ENCODE results near the gene GGCX. TPM values are rescaled to one million over a fixed set of nuclear protein-coding genes. Genes with fewer than 3 reads are reported as not detected.
"Not testable (repeated sequence)": the region's sequence is repeated elsewhere in the genome, so short reads cannot be mapped to it uniquely, and the experiment has no call there.

GGCX gene
- total RNA-seq, 1 experiment from 2014 or later, result 47.0 TPM

DNA sequence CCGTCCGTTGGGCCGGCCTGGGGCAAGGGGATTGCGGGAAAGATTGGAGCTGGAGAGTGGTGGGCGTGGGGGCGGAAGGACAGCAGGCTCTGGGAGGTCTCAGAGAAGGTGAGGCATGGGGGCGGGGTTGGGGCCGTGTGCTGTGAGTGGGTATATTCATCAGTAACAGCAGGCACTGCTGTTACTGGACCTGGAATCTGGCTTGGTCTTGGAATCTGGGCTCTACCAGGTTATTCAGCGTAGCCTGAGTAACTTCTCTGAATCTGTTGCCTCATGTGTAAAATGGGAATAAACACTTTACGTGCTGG is 34.7 kb upstream of the GGCX start:
- H3K4me1 ChIP-seq (ENCODE audit: low read length), result peaks cover 34% of the 10 kb centered on the region
- peaks cover 12% of the 10 kb centered on the region; the same call in 1 of the 2 replicates for H3K36me3 ChIP-seq (ENCODE audit: insufficient read depth, low read length)
- 0 out of 2 replicates have a peak overlapping the region, but pooled peaks have one; percentile 11 for H2AFZ ChIP-seq (ENCODE audit: low read length)
- H3K9me3 ChIP-seq (ENCODE audit: low read length), result no peaks in the 10 kb centered on the region
- peaks cover 14% of the 10 kb centered on the region; the same call in 1 of the 2 replicates for H4K20me1 ChIP-seq (ENCODE audit: insufficient read depth, low read depth, low read length)
- peak overlapping the region; percentile 90 for H3K9ac ChIP-seq (ENCODE audit: low read length)
- no peaks in the 10 kb centered on the region for H3K27me3 ChIP-seq (ENCODE audit: low read length)
- peak overlapping the region; percentile 26; the same call in 1 of the 2 replicates for H3K27ac ChIP-seq (ENCODE audit: low read length)
- peak overlapping the region; percentile 91 for H3K4me2 ChIP-seq (ENCODE audit: low read depth, low read length, poor library complexity, severe bottlenecking)
- no peaks in the 10 kb centered on the region for H3K9me2 ChIP-seq (replicated peaks; ENCODE audit: insufficient read depth, low read length)
- peak; percentile 68 for DNase-seq
- H3K79me2 ChIP-seq (ENCODE audit: low read length), result peaks cover 34% of the 10 kb centered on the region
- H3K4me3 ChIP-seq (ENCODE audit: low read length), result peak overlapping the region; percentile 86

DNA sequence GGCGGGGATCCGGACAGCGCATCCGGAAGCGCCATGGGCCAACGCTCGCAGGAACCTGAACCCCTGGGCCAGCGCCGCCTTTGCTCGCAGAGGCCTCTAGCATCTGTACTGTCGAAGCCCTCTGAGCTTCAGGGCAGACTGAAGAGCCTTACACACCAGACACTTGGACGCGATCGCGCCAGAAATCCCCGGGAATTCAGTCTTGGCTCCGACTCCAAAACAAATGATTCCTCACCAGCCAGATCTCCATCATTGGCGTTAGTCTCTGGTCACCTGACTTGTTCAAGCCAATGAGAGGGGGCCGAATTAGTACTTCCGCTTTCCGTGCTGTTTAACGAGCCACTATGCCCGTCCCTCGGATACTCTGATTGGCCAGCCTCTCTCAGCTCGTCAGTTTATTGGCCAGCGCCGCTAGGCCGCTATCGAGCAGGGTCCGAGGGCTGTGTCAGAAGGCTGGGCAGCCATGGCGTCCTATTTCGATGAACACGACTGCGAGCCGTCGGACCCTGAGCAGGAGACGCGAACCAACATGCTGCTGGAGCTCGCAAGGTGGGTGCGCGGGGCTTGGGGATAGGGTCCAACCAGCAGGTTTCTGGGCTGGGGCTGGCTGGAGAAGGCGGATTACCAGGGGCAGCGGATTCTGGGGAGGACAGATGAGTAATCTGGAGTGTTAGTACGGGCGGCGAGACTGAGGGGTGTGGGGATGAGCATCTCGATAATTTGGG is 34.2 kb upstream of the GGCX start, which contains the start of gene RNF181:
RNF181 (plus strand) TSS at position 445 of the 725 bp plus-strand sequence; CDS start at position 464, 19 bp downstream.
- DNase-seq, result peak; percentile 99
- Histone ChIP-seq H3K9me2 (replicated peaks; ENCODE audit: insufficient read depth, low read length) (no peaks in the 10 kb centered on the region), H3K9me3 (ENCODE audit: low read length) (no peaks in the 10 kb centered on the region), H3K79me2 (ENCODE audit: low read length) (peaks cover 34% of the 10 kb centered on the region), H2AFZ (ENCODE audit: low read length) (peak within 1 kb of the TSS; percentile 29; the same call in 1 of the 2 replicates), H3K4me3 (ENCODE audit: low read length) (peak within 1 kb of the TSS; percentile 86), H3K4me1 (ENCODE audit: low read length) (peaks cover 34% of the 10 kb centered on the region), H3K4me2 (ENCODE audit: low read depth, low read length, poor library complexity, severe bottlenecking) (peak within 1 kb of the TSS; percentile 91), H3K36me3 (ENCODE audit: insufficient read depth, low read length) (peaks cover 12% of the 10 kb centered on the region; the same call in 1 of the 2 replicates), H3K9ac (ENCODE audit: low read length) (peak within 1 kb of the TSS; percentile 90), H3K27ac (ENCODE audit: low read length) (peak within 1 kb of the TSS; percentile 49), H4K20me1 (ENCODE audit: insufficient read depth, low read depth, low read length) (peaks cover 14% of the 10 kb centered on the region; the same call in 1 of the 2 replicates), H3K27me3 (ENCODE audit: low read length) (no peaks in the 10 kb centered on the region)

GRCh38 chr2:85594715-85595300 is 33.5 kb upstream of the GGCX start:
- DNase-seq, result peak; percentile 54
- H3K9ac ChIP-seq (ENCODE audit: low read length), result peak overlapping the region; percentile 90
- H3K4me3 ChIP-seq (ENCODE audit: low read length), result peak overlapping the region; percentile 86
- H3K4me1 ChIP-seq (ENCODE audit: low read length), result peaks cover 34% of the 10 kb centered on the region
- H3K9me2 ChIP-seq (replicated peaks; ENCODE audit: insufficient read depth, low read length), result no peaks in the 10 kb centered on the region
- peaks cover 14% of the 10 kb centered on the region; the same call in 1 of the 2 replicates for H4K20me1 ChIP-seq (ENCODE audit: insufficient read depth, low read depth, low read length)
- H3K4me2 ChIP-seq (ENCODE audit: low read depth, low read length, poor library complexity, severe bottlenecking), result peak overlapping the region; percentile 91
- H3K27me3 ChIP-seq (ENCODE audit: low read length), result no peaks in the 10 kb centered on the region
- peaks cover 12% of the 10 kb centered on the region; the same call in 1 of the 2 replicates for H3K36me3 ChIP-seq (ENCODE audit: insufficient read depth, low read length)
- peak overlapping the region; percentile 49 for H3K27ac ChIP-seq (ENCODE audit: low read length)
- peak overlapping the region; percentile 29; the same call in 1 of the 2 replicates for H2AFZ ChIP-seq (ENCODE audit: low read length)
- no peaks in the 10 kb centered on the region for H3K9me3 ChIP-seq (ENCODE audit: low read length)
- peaks cover 34% of the 10 kb centered on the region for H3K79me2 ChIP-seq (ENCODE audit: low read length)

DNA sequence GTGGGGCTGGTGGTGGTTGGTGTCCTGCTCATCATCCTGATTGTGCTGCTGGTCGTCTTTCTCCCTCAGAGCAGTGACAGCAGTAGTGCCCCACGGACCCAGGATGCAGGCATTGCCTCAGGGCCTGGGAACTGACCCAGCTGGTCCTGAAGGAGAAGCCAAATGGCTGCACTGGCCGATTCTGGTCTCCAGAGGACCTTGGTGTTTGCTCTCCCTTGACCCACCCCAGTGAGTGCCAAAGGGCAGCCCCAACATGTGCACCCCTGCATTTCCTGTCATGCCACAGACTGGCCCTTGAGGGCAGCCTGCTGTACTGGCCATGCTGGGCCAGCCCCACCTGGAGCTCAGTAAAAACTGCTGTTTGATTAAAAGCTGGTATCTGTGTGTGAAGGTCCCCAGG is 31.7 kb upstream of the GGCX start:
- peaks cover 14% of the 10 kb centered on the region; the same call in 1 of the 2 replicates for H4K20me1 ChIP-seq (ENCODE audit: insufficient read depth, low read depth, low read length)
- H3K79me2 ChIP-seq (ENCODE audit: low read length), result peaks cover 34% of the 10 kb centered on the region
- H3K4me3 ChIP-seq (ENCODE audit: low read length), result no peak overlapping the region
- peaks cover 12% of the 10 kb centered on the region; the same call in 1 of the 2 replicates for H3K36me3 ChIP-seq (ENCODE audit: insufficient read depth, low read length)
- H2AFZ ChIP-seq (ENCODE audit: low read length), result no peak overlapping the region
- peaks cover 28% of the 10 kb centered on the region for H3K4me1 ChIP-seq (ENCODE audit: low read length)
- no peak overlapping the region for H3K9ac ChIP-seq (ENCODE audit: low read length)
- DNase-seq, result no peak
- H3K9me2 ChIP-seq (replicated peaks; ENCODE audit: insufficient read depth, low read length), result no peaks in the 10 kb centered on the region
- H3K4me2 ChIP-seq (ENCODE audit: low read depth, low read length, poor library complexity, severe bottlenecking), result no peak overlapping the region
- no peaks in the 10 kb centered on the region for H3K27me3 ChIP-seq (ENCODE audit: low read length)
- no peaks in the 10 kb centered on the region for H3K9me3 ChIP-seq (ENCODE audit: low read length)
- no peak overlapping the region for H3K27ac ChIP-seq (ENCODE audit: low read length)

- H3K4me3 ChIP-seq (ENCODE audit: low read length); H3K9me3 ChIP-seq (ENCODE audit: low read length); H2AFZ ChIP-seq (ENCODE audit: low read length); H3K4me2 ChIP-seq (ENCODE audit: low read depth, low read length, poor library complexity, severe bottlenecking); H3K36me3 ChIP-seq (ENCODE audit: insufficient read depth, low read length); H3K9me2 ChIP-seq (replicated peaks; ENCODE audit: insufficient read depth, low read length); H3K9ac ChIP-seq (ENCODE audit: low read length); H3K27ac ChIP-seq (ENCODE audit: low read length); DNase-seq; H3K27me3 ChIP-seq (ENCODE audit: low read length): not testable (repeated sequence)
- H3K4me1 ChIP-seq (ENCODE audit: low read length), result peaks cover 21% of the 10 kb centered on the region
- H3K79me2 ChIP-seq (ENCODE audit: low read length), result peaks cover 30% of the 10 kb centered on the region
- H4K20me1 ChIP-seq (ENCODE audit: insufficient read depth, low read depth, low read length), result peaks cover 12% of the 10 kb centered on the region; the same call in 1 of the 2 replicates
These were observed 31.0 kb upstream of the GGCX start for GRCh38 chr2:85592299-85592698.

- Histone ChIP-seq H3K4me1 (ENCODE audit: low read length) (peaks cover 13% of the 10 kb centered on the region), H3K4me2 (ENCODE audit: low read depth, low read length, poor library complexity, severe bottlenecking) (no peak overlapping the region), H3K9ac (ENCODE audit: low read length) (no peak overlapping the region), H3K27ac (ENCODE audit: low read length) (no peak overlapping the region), H3K4me3 (ENCODE audit: low read length) (no peak overlapping the region), H3K9me3 (ENCODE audit: low read length) (no peaks in the 10 kb centered on the region), H2AFZ (ENCODE audit: low read length) (no peak overlapping the region), H4K20me1 (ENCODE audit: insufficient read depth, low read depth, low read length) (peaks cover 6% of the 10 kb centered on the region; the same call in 1 of the 2 replicates), H3K27me3 (ENCODE audit: low read length) (no peaks in the 10 kb centered on the region), H3K79me2 (ENCODE audit: low read length) (peaks cover 22% of the 10 kb centered on the region), H3K36me3 (ENCODE audit: insufficient read depth, low read length) (peaks cover 1% of the 10 kb centered on the region; the same call in 1 of the 2 replicates), H3K9me2 (replicated peaks; ENCODE audit: insufficient read depth, low read length) (no peaks in the 10 kb centered on the region)
- DNase-seq, result no peak
These were observed 30.3 kb upstream of the GGCX start for GRCh38 chr2:85591563-85591962.

GRCh38 chr2:85590950-85591349 is 29.7 kb upstream of the GGCX start:
- H3K27me3 ChIP-seq (ENCODE audit: low read length), result no peaks in the 10 kb centered on the region
- H3K79me2 ChIP-seq (ENCODE audit: low read length), result peaks cover 16% of the 10 kb centered on the region
- no peak overlapping the region for H3K4me2 ChIP-seq (ENCODE audit: low read depth, low read length, poor library complexity, severe bottlenecking)
- no peak overlapping the region for H2AFZ ChIP-seq (ENCODE audit: low read length)
- no peaks in the 10 kb centered on the region for H3K36me3 ChIP-seq (ENCODE audit: insufficient read depth, low read length)
- H3K4me1 ChIP-seq (ENCODE audit: low read length), result peaks cover 9% of the 10 kb centered on the region
- no peaks in the 10 kb centered on the region for H4K20me1 ChIP-seq (ENCODE audit: insufficient read depth, low read depth, low read length)
- no peak overlapping the region for H3K9ac ChIP-seq (ENCODE audit: low read length)
- H3K27ac ChIP-seq (ENCODE audit: low read length), result no peak overlapping the region
- no peaks in the 10 kb centered on the region for H3K9me3 ChIP-seq (ENCODE audit: low read length)
- H3K4me3 ChIP-seq (ENCODE audit: low read length), result no peak overlapping the region
- H3K9me2 ChIP-seq (replicated peaks; ENCODE audit: insufficient read depth, low read length), result no peaks in the 10 kb centered on the region
- no peak for DNase-seq
